PC-3 (cell line): Measurements from ENCODE around the gene GPR89A.

ENCODE experiments used
- EZH2 ChIP-seq: fragments of 300-600 bp; sonication (generic); IDR thresholded peaks from one replicate; pipeline ENCODE4 v1.6.1; 2017; ENCODE audit warnings: antibody characterized with exemption, mild to moderate bottlenecking, low read length; ENCODE audit not compliant: unreplicated experiment
- EZH2phosphoT487 ChIP-seq: fragments of 300-600 bp; sonication (generic); IDR thresholded peaks from 2 replicates; pipeline ENCODE4 v1.6.1; 2018; ENCODE audit warnings: mild to moderate bottlenecking, antibody characterized with exemption, low read length, borderline replicate concordance
- TF ChIP-seq, protein P1 (sequence below): fragments of 300-600 bp; sonication (generic); conservative IDR thresholded peaks from 2 replicates; pipeline ENCODE4 v1.5.1; 2017; ENCODE audit warnings: antibody characterized with exemption, low read depth, mild to moderate bottlenecking, low read length

GRCh38 chr1:145701306-145701862 is 93.6 kb downstream of the GPR89A start:
- TF ChIP-seq, protein P1, sequence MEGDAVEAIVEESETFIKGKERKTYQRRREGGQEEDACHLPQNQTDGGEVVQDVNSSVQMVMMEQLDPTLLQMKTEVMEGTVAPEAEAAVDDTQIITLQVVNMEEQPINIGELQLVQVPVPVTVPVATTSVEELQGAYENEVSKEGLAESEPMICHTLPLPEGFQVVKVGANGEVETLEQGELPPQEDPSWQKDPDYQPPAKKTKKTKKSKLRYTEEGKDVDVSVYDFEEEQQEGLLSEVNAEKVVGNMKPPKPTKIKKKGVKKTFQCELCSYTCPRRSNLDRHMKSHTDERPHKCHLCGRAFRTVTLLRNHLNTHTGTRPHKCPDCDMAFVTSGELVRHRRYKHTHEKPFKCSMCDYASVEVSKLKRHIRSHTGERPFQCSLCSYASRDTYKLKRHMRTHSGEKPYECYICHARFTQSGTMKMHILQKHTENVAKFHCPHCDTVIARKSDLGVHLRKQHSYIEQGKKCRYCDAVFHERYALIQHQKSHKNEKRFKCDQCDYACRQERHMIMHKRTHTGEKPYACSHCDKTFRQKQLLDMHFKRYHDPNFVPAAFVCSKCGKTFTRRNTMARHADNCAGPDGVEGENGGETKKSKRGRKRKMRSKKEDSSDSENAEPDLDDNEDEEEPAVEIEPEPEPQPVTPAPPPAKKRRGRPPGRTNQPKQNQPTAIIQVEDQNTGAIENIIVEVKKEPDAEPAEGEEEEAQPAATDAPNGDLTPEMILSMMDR, result no peak
- TF ChIP-seq EZH2 (no peak), EZH2phosphoT487 (no peak)
